GM18951 (cell line): Measurements from ENCODE around the gene SLC25A17.
"Not testable (repeated sequence)": the region's sequence is repeated elsewhere in the genome, so short reads cannot be mapped to it uniquely, and the experiment has no call there.

Experiments used
- POLR2A ChIP-seq: IDR thresholded peaks from 4 replicates; pipeline ENCODE4 v1.6.1; 2011; ENCODE audit warnings: mild to moderate bottlenecking; ENCODE audit not compliant: insufficient read length, insufficient read depth; ENCODE audit errors: extremely low read depth
- in situ Hi-C: fragments of 300-500 bp; cut with MboI; formaldehyde crosslinking; loops from one replicate; pipeline ENCODE4 v1.12.0; 2022; ENCODE audit warnings: low sequenced_read_pairs, mixed read lengths, inconsistent platforms; ENCODE audit not compliant: unreplicated experiment

SLC25A17 gene

GRCh38 chr22:40759294-40759840, 59.8 kb downstream of the SLC25A17 start:
- in situ Hi-C loops, result no loop called here
- no peak for TF ChIP-seq POLR2A

DNA sequence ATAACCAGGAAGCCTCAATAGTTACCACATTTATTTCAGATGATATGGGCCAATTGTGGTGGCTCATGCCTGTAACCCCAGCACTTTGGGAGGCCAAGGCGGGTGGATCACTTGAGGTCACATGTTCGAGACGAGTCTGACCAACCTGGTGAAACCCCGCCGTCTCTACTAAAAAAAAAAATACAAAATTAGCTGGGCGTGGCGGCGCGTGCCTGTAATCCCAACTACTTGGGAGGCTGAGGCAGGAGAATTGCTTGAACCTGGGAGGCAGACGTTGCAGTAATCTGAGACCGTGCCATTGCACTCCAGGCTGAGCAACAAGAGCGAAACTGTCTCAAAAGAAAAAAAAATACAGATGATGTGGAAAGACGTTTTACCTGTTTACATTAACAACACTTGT, 60.3 kb downstream of the SLC25A17 start:
- in situ Hi-C loops, result not testable (repeated sequence)

DNA sequence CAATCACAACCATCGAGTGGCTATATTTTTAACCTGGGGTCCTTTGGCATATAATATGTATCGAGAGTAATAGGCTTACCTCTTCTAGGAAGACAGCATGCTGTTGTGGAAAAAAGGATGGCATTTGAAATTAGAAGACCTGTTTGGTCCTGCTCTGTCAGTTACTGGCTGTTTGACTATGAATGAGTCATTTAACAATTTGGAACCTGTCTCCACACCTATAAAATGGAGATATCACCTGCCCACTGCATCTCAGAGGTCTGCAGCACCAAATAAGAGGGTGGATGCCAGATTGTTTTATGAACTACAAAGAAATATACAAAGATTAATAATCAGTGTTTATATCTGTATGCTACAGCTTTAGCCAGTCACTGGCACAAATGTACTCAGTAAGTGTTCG, 60.8 kb downstream of the SLC25A17 start:
- in situ Hi-C loops, result no loop called here
- no peak for TF ChIP-seq POLR2A

GRCh38 chr22:40757071-40757470, 62.1 kb downstream of the SLC25A17 start:
- in situ Hi-C loops, result no loop called here

GRCh38 chr22:40753114-40753513, 66.0 kb downstream of the SLC25A17 start:
- no peak for TF ChIP-seq POLR2A
- in situ Hi-C loops, result no loop called here

More at GRCh38 chr22:40757071-40757470, 62.1 kb downstream of the SLC25A17 start:
- TF ChIP-seq POLR2A, result no peak

DNA sequence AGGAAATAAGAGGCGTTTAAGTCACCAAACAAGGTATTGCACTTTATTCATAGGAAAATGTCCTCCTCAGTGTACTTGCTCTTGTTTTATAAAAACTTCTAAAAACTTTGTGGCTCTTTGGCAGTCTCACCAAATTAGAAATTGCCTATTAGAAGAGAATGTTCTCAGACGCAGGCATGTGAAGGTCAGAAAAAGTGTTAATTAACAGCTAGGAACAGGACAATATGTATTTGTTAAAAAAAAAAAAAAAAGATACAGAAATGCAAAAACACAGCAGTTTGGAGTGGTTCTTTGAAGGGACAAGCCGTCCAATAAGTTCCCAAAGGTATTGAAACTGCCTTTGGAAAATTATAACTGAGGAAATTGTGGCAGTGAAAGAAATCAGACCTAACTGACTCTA, 67.9 kb downstream of the SLC25A17 start:
- in situ Hi-C loops, result no loop called here

GRCh38 chr22:40749829-40750228, 69.3 kb downstream of the SLC25A17 start:
- in situ Hi-C loops, result no loop called here
- no peak for TF ChIP-seq POLR2A

More for the DNA sequence above, 67.9 kb downstream of the SLC25A17 start:
- TF ChIP-seq POLR2A, result no peak

DNA sequence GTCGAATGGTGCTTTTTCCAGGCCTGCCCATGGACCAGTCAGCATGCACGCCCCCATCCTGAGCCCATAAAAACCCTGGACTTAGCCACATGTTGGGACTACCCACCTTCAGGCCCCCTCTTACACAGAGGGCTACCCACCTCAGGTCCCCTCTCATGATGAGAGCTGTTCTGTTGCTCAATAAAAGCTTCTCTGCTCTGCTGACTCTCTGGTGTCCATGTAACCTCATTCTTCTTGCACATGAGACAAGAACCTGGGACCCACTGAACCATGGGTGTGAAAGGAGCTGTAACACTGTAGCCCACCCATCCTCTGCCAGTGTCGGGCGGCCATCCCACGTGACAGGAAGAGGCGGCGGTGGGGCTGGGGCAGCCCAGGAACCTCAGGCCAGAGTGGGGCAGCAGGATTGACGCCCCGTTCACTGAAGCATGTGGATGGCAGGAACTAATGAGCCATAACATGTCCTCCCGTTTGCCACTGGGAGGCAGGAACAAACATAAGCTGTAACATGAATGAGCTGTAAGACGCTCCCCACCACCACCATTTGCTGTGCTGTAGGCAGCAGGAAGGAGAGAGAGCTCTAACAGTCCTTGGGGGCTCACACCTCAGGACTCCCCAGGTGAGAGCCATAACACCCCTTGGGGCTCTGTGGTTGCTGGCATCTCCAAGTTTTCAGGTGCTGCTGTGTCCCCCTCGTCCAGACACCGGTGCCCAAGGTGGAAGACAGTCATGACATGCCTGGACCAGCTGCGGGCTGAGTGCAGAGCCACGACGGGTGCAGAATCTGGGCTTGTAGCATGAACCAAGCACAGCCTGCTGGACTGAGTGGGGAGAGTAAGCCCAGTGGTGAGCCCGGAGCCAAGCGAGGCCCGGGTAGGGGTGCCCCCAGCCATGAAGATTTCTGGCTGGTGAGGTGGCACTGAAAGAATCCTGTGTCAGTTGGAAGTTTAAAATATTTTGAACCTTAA, 70.5 kb downstream of the SLC25A17 start:
- no peak for TF ChIP-seq POLR2A
- in situ Hi-C loops, result no loop called here

DNA sequence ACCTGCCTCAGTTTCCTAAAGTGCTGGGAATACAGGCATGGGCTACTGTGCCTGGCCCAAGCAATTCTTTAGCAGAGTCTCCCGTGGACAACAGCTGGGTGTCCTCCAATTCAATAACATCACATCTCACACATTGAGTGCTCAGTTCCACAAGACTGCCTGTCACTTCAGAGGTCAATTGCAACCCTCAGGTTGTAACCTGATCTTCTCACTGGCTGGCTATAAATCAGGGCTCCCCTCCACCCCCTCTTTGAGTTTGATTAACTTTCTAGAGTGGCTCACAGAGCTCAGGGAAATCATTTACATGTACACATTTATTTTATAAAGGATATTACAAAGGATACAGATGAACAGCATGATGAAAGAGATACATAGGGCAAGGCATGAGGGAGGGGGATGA, 71.8 kb downstream of the SLC25A17 start:
- no peak for TF ChIP-seq POLR2A
- in situ Hi-C loops, result no loop called here

GRCh38 chr22:40746428-40747220, 72.5 kb downstream of the SLC25A17 start:
- in situ Hi-C loops, result no loop called here
- no peak for TF ChIP-seq POLR2A

DNA sequence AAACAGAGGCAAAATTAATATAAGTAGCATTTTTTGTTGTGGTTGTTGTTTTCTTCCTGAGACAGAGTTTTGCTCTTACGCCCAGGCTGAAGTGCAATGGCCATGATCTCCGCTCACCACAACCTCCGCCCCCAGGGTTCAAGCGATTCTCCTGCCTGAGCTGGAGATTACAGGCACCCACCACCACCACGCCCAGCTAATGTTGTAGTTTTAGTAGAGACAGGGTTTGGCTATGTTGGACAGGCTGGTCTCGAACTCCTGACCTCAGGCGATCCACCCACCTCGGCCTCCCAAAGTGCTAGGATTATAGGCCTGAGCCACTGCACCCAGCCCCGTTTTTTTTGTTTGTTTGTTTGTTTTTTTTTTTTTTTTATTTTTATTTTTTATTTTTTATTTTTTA, 75.4 kb downstream of the SLC25A17 start:
- in situ Hi-C loops, result no loop called here
- no peak for TF ChIP-seq POLR2A

DNA sequence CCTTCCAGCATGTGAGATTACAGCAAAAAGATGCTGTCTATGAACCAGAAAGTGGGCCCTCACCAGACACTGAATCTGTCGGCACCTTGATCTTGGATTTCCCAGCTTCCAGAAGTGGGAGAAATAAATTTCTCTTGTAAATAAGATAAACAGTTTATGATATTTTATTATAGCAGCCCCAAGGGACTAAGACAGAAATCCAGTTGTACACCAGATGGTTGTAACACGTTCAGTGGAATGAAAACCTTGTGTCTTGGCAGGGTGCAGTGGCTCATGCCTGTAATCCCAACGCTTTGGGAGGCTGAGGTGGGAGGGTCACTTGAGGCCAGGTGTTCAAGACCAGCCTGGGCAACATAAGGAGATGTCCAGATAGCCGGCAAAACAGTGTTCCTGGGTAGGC, 78.0 kb downstream of the SLC25A17 start:
- in situ Hi-C loops, result no loop called here
- no peak for TF ChIP-seq POLR2A

DNA sequence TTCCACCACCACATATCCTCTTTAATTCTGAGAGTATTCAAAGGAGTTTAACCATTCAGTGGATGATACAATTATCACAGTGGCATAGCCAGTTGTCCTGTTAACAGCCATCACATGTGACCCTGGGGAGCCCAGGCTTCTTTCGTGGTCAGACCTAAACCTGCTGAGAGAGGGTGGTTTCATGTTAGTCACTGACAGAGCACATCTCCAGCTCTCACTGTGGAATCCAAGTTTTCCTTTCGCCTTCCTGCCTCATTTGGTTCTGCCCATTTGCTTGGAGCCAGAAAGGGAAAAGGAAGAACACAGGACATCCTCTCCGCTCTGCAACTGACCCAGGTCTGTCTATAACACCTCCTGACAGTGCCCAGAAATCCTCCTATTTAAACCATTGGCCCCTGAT, 79.4 kb downstream of the SLC25A17 start:
- in situ Hi-C loops, result no loop called here
- TF ChIP-seq POLR2A, result no peak
